Pancreas (tissue), 10 donors: ENCODE measurements around the gene CCDC6. TPM values are rescaled to one million over a fixed set of nuclear protein-coding genes. Genes with fewer than 3 reads are reported as not detected.

Experiments used
- ATAC-seq, 4 donors: fragments of 200-7000 bp; cut with Tn5 transposase; one replicate each; pipeline versions ENCODE4 v1.8.0 to v1.9.1; 2020; ENCODE audit warnings: mild to moderate bottlenecking in 4 of 4, moderate library complexity in 4 of 4
- DNase-seq, 6 donors: peaks; one replicate each; pipeline ENCODE4 v3.0.0-alpha.2; 2020
- FAIRE-seq: peaks from 2 replicates; lab custom pipeline; 2012; peaks lifted over from hg19 to GRCh38; lab: Jason Lieb, UNC
- H3K27ac ChIP-seq, 4 donors: fragments of 200-600 bp; sonication (generic); 1 replicate in 3 of 4; 2 replicates in 1 of 4; pipeline versions ENCODE4 v1.5.0 to v1.8.0; 2020
- H3K27me3 ChIP-seq, 4 donors: fragments of 200-600 bp; one replicate each; pipeline ENCODE4 v1.8.0; 2021
- H3K36me3 ChIP-seq, 3 donors: fragments of 200-600 bp; sonication (generic) in 1 of 3; one replicate each; pipeline versions ENCODE4 v1.5.0 to v1.8.0; 2020 to 2021
- H3K4me1 ChIP-seq, 3 donors: fragments of 200-600 bp; one replicate each; pipeline ENCODE4 v1.8.0; 2021
- H3K4me3 ChIP-seq, 4 donors: fragments of 200-600 bp; sonication (generic) in 2 of 4; one replicate each; pipeline versions ENCODE4 v1.5.0 to v1.8.0; 2020 to 2021
- H3K9me3 ChIP-seq, 4 donors: fragments of 200-600 bp; one replicate each; pipeline ENCODE4 v1.8.0; 2021
- CTCF ChIP-seq, 4 donors: fragments of 200-600 bp; sonication (generic) in 3 of 4; IDR thresholded peaks; one replicate each; pipeline versions ENCODE4 v1.5.0 to v1.8.0; 2021; ENCODE audit warnings: antibody characterized with exemption in 4 of 4
- WGBS, 2 donors: extraction: QIAGEN DNeasy Blood & Tissue Kit; methylation state at CpG; one replicate each; pipeline ENCODE4 v1.1.7; 2013; 5-methylcytosine and 5-hydroxymethylcytosine counted together
- intact Hi-C, 3 donors: fragments of 100-400 bp; cut with DNase I; formaldehyde crosslinking; loops; one replicate each; pipeline versions ENCODE4 v1.11.1 to v1.14.2; 2022
- polyA plus RNA-seq, 2 donors: library from polyadenylated mRNA; stranded (reverse); fragments of 200-250 nt; gene quantifications; one replicate each; pipeline ENCODE4 v1.2.3, GENCODE V29; 2013
- total RNA-seq, 6 donors: library from RNA; stranded (reverse); fragmentation: NEBNext Ultra II Directional in 4 of 6; extraction: Animal tissue kit (Norgen Biotek cat#: 25700) in 4 of 6; gene quantifications; one replicate each; pipeline versions ENCODE4 v1.2.1 to v1.2.4, GENCODE V29; 2021 to 2023
- donor health status: healthy with polysubstance abuse.
- donor health status: DM: no; HTN: no; CAD: no; lungs with moderate emphysema.
- donor health status: DM: no; HTN: no; CAD: no.
- donor health status: control.
- donor health status: control.
- donor health status: Bipolar disorder and iron deficiency.
- donor health status: DM: yes; HTN: yes; CAD: no.
- donor health status: DM: no; HTN: no; CAD: no.
- donor health status: DM: no; HTN: no; CAD: no.
- donor health status: DM: yes; HTN: yes; CAD: no.

Gene CCDC6
- total and polyA plus RNA-seq, 8 donors: 8.3 to 53.1 (median 29.0) TPM

GRCh38 chr10:59774451-59774850, 131.9 kb downstream of the CCDC6 start:
- WGBS, 2 donors: 92 to 93% methylated on average over 6 of the region's 6 CpGs
- Histone ChIP-seq H3K4me1 (no peaks in the 10 kb centered on the region), H3K27me3 (no peaks in the 10 kb centered on the region), H3K36me3 (no peaks in the 10 kb centered on the region), H3K4me3 (no peak overlapping the region), H3K27ac (no peak overlapping the region), H3K9me3 (no peaks in the 10 kb centered on the region)
- FAIRE-seq: no peak
- no peak for DNase-seq
- intact Hi-C loops: no loop called here
- TF ChIP-seq CTCF (IDR thresholded peaks at IDR 0.05): no peak
- no peak for ATAC-seq

DNA sequence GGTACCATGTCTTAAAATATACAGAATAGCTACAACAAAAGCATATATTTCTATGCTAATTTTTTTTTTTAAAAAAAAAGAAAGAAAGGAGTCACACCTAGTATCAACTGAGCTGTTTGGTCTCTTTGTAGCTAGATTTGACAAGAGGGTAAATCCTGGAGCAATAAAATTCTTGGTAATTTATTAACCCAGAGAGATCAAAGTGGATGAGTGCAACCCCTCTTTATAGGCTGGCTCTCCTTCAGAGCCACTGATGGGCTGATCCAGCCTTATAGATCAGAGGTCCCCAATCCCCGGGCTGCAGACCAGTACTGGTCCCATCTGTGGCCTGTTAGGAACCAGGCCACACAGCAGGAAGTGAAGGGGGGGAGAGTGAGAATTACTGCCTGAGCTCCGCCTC, 133.3 kb downstream of the CCDC6 start:
- Histone ChIP-seq H3K4me1 (no peaks in the 10 kb centered on the region), H3K36me3 (no peaks in the 10 kb centered on the region), H3K4me3 (no peak overlapping the region), H3K9me3 (no peaks in the 10 kb centered on the region), H3K27me3 (no peaks in the 10 kb centered on the region), H3K27ac (no peak overlapping the region)
- ATAC-seq (no peak), FAIRE-seq (no peak), DNase-seq (no peak)
- TF ChIP-seq CTCF (IDR thresholded peaks at IDR 0.05): no peak
- 88 to 94% methylated on average over 2 of the region's 2 CpGs for WGBS, 2 donors
- intact Hi-C loops: no loop called here

DNA sequence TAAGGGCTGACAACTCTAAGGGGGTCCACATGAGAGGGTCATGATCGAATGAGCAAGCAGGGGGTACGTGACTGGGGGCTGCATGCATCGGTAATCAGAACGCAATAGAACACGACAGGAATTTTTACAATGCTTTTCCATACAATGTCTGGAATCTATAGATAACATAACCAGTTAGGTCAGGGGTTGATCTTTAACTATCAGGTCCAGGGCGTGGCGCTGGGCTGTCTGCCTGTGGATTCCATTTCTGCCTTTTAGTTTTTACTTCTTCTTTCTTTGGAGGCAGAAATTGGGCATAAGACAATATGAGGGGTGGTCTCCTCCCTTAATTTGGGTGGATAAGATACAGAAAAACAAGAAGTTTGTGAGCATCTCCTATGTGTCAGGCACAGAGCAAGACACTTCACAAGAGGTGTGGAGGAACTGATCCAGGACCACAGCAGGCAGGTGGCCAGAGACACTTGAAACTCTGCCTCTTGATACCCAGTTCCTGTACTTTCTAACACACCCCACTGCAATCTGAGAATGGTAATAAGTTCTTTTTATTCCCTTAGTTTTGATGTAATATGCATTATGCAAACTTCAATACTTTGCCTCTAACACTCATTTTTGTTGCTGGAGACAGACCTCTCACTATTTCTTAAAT, 135.1 kb downstream of the CCDC6 start:
- FAIRE-seq: no peak

DNA sequence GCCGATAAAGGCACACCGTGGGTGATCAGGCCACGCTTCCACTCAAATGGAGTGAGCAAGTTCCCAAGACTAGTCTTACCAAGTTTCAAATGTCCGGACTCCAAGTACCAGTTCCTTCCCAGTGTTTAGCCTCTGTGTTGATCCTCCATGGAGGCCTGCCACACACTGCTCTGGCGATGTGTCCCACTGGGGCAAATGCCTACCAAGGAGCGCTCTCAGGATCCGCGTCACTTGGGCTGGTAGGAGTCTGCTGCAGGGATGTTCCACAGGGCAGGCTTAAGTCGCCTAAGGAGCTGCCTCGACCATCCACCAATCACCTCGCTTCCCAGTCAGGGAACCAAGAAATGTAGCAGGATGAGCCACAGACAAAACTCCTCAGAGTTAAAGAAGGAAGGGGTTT, 135.7 kb downstream of the CCDC6 start:
- no peak overlapping the region for H3K27ac ChIP-seq
- FAIRE-seq: no peak
- H3K4me1 ChIP-seq: no peaks in the 10 kb centered on the region

More for the DNA sequence above, 135.1 kb downstream of the CCDC6 start:
- no peak for TF ChIP-seq CTCF (IDR thresholded peaks at IDR 0.05)
- DNase-seq (no peak), ATAC-seq (no peak)
- 81 to 84% methylated on average over 7 of the region's 7 CpGs for WGBS, 2 donors
- H3K4me1 ChIP-seq: no peaks in the 10 kb centered on the region
- no peaks in the 10 kb centered on the region for H3K9me3 ChIP-seq
- no peak overlapping the region for H3K4me3 ChIP-seq
- H3K36me3 ChIP-seq: no peaks in the 10 kb centered on the region
- no peaks in the 10 kb centered on the region for H3K27me3 ChIP-seq
- intact Hi-C loops: no loop called here
- no peak overlapping the region for H3K27ac ChIP-seq

More for the DNA sequence above, 135.7 kb downstream of the CCDC6 start:
- Histone ChIP-seq H3K27me3 (no peaks in the 10 kb centered on the region), H3K9me3 (no peaks in the 10 kb centered on the region), H3K36me3 (no peaks in the 10 kb centered on the region), H3K4me3 (no peak overlapping the region)
- intact Hi-C loops: no loop called here
- TF ChIP-seq CTCF (IDR thresholded peaks at IDR 0.05): no peak
- DNase-seq (no peak), ATAC-seq (no peak)
- WGBS, 2 donors: 96 to 98% methylated on average over 11 of the region's 11 CpGs
